WTC11 (cell line): ENCODE data around the gene CRY2. TPM values are rescaled to one million over a fixed set of nuclear protein-coding genes. Genes with fewer than 3 reads are reported as not detected.

ENCODE experiments used
- ATAC-seq: fragments of 200-7000 bp; cut with Tn5 transposase; 2 replicates; pipeline ENCODE4 v1.10.0; 2021; ENCODE audit warnings: mild to moderate bottlenecking, moderate library complexity
- CTCF ChIA-PET: fragments of 300-600 bp; sonication (Branson Sonifier 250); formaldehyde crosslinking; loops from one replicate; lab custom pipeline; 2021; ENCODE audit warnings: antibody characterized with exemption; lab: Charles Lee
- POLR2A ChIA-PET: fragments of 350-600 bp; sonication (Branson Sonifier 250); formaldehyde crosslinking; loops from one replicate; lab custom pipeline; 2021; ENCODE audit warnings: antibody characterized with exemption; lab: Charles Lee
- DNase-seq: peaks from one replicate; pipeline ENCODE4 v3.0.0; 2021; ENCODE audit warnings: low spot score
- H3K27ac Mint-ChIP-seq: 2 replicates; pipeline ENCODE4 v1.8.0; 2021; ENCODE audit warnings: mixed read lengths
- H3K27me3 Mint-ChIP-seq: 2 replicates; pipeline ENCODE4 v1.8.0; 2021; ENCODE audit warnings: low read depth, mild to moderate bottlenecking, moderate library complexity, mixed read lengths
- H3K36me3 Mint-ChIP-seq: 2 replicates; pipeline ENCODE4 v1.8.0; 2021; ENCODE audit warnings: mixed read lengths
- H3K4me1 Mint-ChIP-seq: 2 replicates; pipeline ENCODE4 v1.8.0; 2022; ENCODE audit warnings: mixed read lengths
- H3K4me3 Mint-ChIP-seq: 2 replicates; pipeline ENCODE4 v1.8.0; 2021; ENCODE audit warnings: mild to moderate bottlenecking, moderate library complexity, mixed read lengths
- H3K9me3 Mint-ChIP-seq: 2 replicates; pipeline ENCODE4 v1.8.0; 2021; ENCODE audit warnings: mixed read lengths
- ETV6 ChIP-seq: sonication (generic); formaldehyde crosslinking; IDR thresholded peaks from 2 replicates; pipeline ENCODE4 v1.8.1; 2022; ENCODE audit warnings: mild to moderate bottlenecking, missing genetic modification reagents
- FOXK1 ChIP-seq: sonication (generic); formaldehyde crosslinking; IDR thresholded peaks from 2 replicates; pipeline ENCODE4 v1.8.0; 2022; ENCODE audit warnings: mild to moderate bottlenecking, moderate library complexity, missing genetic modification reagents
- GABPB1 ChIP-seq: sonication (generic); formaldehyde crosslinking; IDR thresholded peaks from 2 replicates; pipeline ENCODE4 v1.8.1; 2023; ENCODE audit warnings: mild to moderate bottlenecking, missing genetic modification reagents
- GRHL2 ChIP-seq: fragments of 250-450 bp; sonication (Bioruptor Pico); IDR thresholded peaks from 2 replicates; pipeline ENCODE4 v1.8.0; 2022; ENCODE audit warnings: mild to moderate bottlenecking, moderate library complexity; ENCODE audit not compliant: insufficient replicate concordance, severe bottlenecking
- IRF2 ChIP-seq: sonication (generic); formaldehyde crosslinking; IDR thresholded peaks from 2 replicates; pipeline ENCODE4 v1.8.0; 2022; ENCODE audit warnings: low read depth, missing genetic modification reagents, borderline replicate concordance
- NFATC4 ChIP-seq: fragments of 250-450 bp; sonication (Bioruptor Pico); IDR thresholded peaks from 2 replicates; pipeline ENCODE4 v1.9.0; 2021; ENCODE audit warnings: mild to moderate bottlenecking
- SMAD3 ChIP-seq: sonication (generic); formaldehyde crosslinking; IDR thresholded peaks from 2 replicates; pipeline ENCODE4 v1.8.0; 2022; ENCODE audit warnings: missing genetic modification reagents, mild to moderate bottlenecking, borderline replicate concordance
- SP1 ChIP-seq: sonication (generic); formaldehyde crosslinking; conservative IDR thresholded peaks from 2 replicates; pipeline ENCODE4 v1.8.1; 2022; ENCODE audit warnings: missing genetic modification reagents
- STAT6 ChIP-seq: sonication (generic); formaldehyde crosslinking; conservative IDR thresholded peaks from 2 replicates; pipeline ENCODE4 v1.8.1; 2023; ENCODE audit warnings: mild to moderate bottlenecking, low read depth, missing genetic modification reagents, moderate library complexity
- TEAD1 ChIP-seq: sonication (generic); formaldehyde crosslinking; IDR thresholded peaks from 2 replicates; pipeline ENCODE4 v1.8.0; 2022; ENCODE audit warnings: mild to moderate bottlenecking, missing genetic modification reagents
- USF1 ChIP-seq: sonication (generic); formaldehyde crosslinking; IDR thresholded peaks from 2 replicates; pipeline ENCODE4 v1.8.0; 2022; ENCODE audit warnings: mild to moderate bottlenecking, missing genetic modification reagents
- ZNF121 ChIP-seq: sonication (generic); formaldehyde crosslinking; IDR thresholded peaks from 2 replicates; pipeline ENCODE4 v1.8.0; 2023; ENCODE audit warnings: missing genetic modification reagents
- ZNF671 ChIP-seq: fragments of 250-450 bp; sonication (Bioruptor Pico); IDR thresholded peaks from 2 replicates; pipeline ENCODE4 v1.8.0; 2021; ENCODE audit warnings: mild to moderate bottlenecking
- total RNA-seq: library from RNA; stranded (reverse); gene quantifications from 3 replicates; pipeline ENCODE4 v1.2.3, GENCODE V29; 2021
- TF ChIP-seq, protein P1 (sequence below): fragments of 250-450 bp; sonication (Bioruptor Pico); IDR thresholded peaks from 2 replicates; pipeline ENCODE4 v2.1.2; 2022; ENCODE audit warnings: mild to moderate bottlenecking, moderate library complexity
- TF ChIP-seq, protein P2 (sequence below): fragments of 250-450 bp; sonication (Bioruptor Pico); IDR thresholded peaks from 2 replicates; pipeline ENCODE4 v1.8.0; 2021; ENCODE audit warnings: mild to moderate bottlenecking
- TF ChIP-seq, protein P3 (sequence below): sonication (generic); formaldehyde crosslinking; IDR thresholded peaks from 2 replicates; pipeline ENCODE4 v1.8.1; 2022; ENCODE audit warnings: mild to moderate bottlenecking, moderate library complexity, missing genetic modification reagents
- TF ChIP-seq, protein P4 (sequence below): sonication (generic); formaldehyde crosslinking; IDR thresholded peaks from 2 replicates; pipeline ENCODE4 v1.8.1; 2023; ENCODE audit warnings: mild to moderate bottlenecking, missing genetic modification reagents
- TF ChIP-seq, protein P5 (sequence below): sonication (generic); formaldehyde crosslinking; IDR thresholded peaks from 2 replicates; pipeline ENCODE4 v1.8.0; 2022; ENCODE audit warnings: mild to moderate bottlenecking, missing genetic modification reagents

The CRY2 gene
- total RNA-seq, 1 experiment from 2014 or later, result 18.3 TPM

DNA sequence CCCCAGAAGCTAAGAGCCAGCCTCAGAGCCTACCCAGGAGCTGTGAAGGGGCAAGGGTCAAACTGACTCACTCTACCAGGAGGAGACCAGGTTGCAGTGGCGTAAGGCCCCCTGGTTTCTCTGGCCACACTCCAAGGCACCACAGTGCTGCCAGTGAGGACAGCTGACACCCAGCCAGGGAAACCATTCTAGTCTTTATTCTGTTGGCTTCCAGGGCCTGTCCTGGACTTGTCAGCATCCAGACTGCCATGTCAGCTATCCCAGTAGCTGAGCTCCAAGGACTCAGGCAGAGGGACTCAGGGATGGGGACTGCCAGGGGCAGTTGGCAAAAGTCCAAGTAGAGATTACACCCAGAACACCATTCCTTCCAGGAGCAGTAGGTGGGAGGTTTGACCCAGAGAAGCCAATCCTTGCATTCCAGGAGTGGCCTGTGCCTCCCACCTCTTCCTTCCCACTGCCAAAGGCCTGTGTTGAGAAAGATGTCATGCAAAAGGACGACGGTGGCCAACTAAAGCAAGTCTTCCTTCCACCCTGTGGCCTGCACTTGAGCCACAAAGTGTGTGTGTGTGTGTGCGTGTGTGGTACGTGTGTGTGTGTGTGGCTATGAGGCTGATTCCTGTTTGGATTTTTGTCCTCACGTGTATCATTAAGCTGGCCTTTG is 34.6 kb downstream of the CRY2 start:
- no peak overlapping the region for H3K4me3 Mint-ChIP-seq
- H3K9me3 Mint-ChIP-seq, result no peaks in the 10 kb centered on the region
- H3K27ac Mint-ChIP-seq, result no peak overlapping the region
- ATAC-seq (no peak), DNase-seq (no peak)
- H3K4me1 Mint-ChIP-seq, result peaks cover 2% of the 10 kb centered on the region
- H3K36me3 Mint-ChIP-seq, result peaks cover 3% of the 10 kb centered on the region; the same call in 1 of the 2 replicates
- peaks cover 7% of the 10 kb centered on the region; the same call in 1 of the 2 replicates for H3K27me3 Mint-ChIP-seq
- TF ChIP-seq, protein P1, sequence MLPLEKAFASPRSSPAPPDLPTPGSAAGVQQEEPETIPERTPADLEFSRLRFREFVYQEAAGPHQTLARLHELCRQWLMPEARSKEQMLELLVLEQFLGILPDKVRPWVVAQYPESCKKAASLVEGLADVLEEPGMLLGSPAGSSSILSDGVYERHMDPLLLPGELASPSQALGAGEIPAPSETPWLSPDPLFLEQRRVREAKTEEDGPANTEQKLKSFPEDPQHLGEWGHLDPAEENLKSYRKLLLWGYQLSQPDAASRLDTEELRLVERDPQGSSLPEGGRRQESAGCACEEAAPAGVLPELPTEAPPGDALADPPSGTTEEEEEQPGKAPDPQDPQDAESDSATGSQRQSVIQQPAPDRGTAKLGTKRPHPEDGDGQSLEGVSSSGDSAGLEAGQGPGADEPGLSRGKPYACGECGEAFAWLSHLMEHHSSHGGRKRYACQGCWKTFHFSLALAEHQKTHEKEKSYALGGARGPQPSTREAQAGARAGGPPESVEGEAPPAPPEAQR, result no peak
- no peak for TF ChIP-seq GRHL2 (CRISPR knock-in tag)
- TF ChIP-seq ZNF671 (CRISPR knock-in tag), result no peak
- no peak for TF ChIP-seq SMAD3 (CRISPR knock-in tag)
- POLR2A ChIA-PET, result no interaction called here
- CTCF ChIA-PET, result interaction anchor here (1.0 to 3.2 kb wide), 2 partner anchors 9 to 16 kb away, joined by 3 to 15 read pairs; no protein-coding TSS in a partner anchor

DNA sequence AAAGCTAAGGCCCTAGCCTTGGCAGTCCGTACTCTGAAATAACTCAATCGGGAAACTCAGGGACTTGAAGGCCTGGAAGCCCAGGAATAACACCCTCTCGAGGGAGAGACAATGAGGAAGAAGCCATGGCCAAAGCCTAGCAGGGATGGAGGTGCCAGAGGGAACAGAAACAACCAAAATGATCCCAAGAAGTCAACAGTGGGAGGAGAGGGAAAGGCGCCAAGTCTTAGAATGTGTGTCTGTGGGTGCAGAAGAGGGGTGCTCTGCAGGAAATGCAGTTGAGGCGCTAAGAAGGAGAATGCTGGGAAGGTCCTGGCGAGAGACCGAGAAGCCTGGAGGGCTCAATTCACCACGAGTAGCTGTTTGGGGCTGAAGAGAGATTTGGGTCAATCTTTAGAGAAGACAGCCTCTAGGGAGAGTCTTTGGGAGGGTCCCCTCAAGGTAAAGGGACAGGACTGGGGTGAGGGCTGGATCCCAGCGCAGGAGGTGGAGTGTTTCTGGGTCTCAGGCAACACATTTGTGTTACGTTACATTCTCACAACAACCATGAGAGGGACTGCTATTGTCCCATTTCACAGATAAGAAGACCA is 37.4 kb downstream of the CRY2 start:
- POLR2A ChIA-PET, result no interaction called here
- TF ChIP-seq ETV6 (CRISPR knock-in tag) (no peak), FOXK1 (CRISPR knock-in tag) (no peak), GRHL2 (CRISPR knock-in tag) (no peak), TEAD1 (CRISPR knock-in tag) (no peak), ZNF671 (CRISPR knock-in tag) (no peak), GABPB1 (CRISPR knock-in tag) (no peak), NFATC4 (CRISPR knock-in tag) (no peak), ZNF121 (CRISPR knock-in tag) (no peak), IRF2 (CRISPR knock-in tag) (no peak)
- TF ChIP-seq, protein P2, sequence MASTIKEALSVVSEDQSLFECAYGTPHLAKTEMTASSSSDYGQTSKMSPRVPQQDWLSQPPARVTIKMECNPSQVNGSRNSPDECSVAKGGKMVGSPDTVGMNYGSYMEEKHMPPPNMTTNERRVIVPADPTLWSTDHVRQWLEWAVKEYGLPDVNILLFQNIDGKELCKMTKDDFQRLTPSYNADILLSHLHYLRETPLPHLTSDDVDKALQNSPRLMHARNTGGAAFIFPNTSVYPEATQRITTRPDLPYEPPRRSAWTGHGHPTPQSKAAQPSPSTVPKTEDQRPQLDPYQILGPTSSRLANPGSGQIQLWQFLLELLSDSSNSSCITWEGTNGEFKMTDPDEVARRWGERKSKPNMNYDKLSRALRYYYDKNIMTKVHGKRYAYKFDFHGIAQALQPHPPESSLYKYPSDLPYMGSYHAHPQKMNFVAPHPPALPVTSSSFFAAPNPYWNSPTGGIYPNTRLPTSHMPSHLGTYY (CRISPR knock-in tag), result no peak
- TF ChIP-seq, all 79 proteins: peak for 0
- DNase-seq, result no peak
- no peaks in the 10 kb centered on the region for H3K9me3 Mint-ChIP-seq
- CTCF ChIA-PET, result no interaction called here
- no peak overlapping the region for H3K27ac Mint-ChIP-seq
- no peak for ATAC-seq
- H3K27me3 Mint-ChIP-seq, result peaks cover 7% of the 10 kb centered on the region; the same call in 1 of the 2 replicates
- 0 out of 2 replicates have a peak, but pooled peaks cover 3% of the 10 kb centered on the region for H3K36me3 Mint-ChIP-seq
- no peaks in the 10 kb centered on the region for H3K4me1 Mint-ChIP-seq
- H3K4me3 Mint-ChIP-seq, result peak overlapping the region; percentile 52

GRCh38 chr11:45885274-45885920 is 38.1 kb downstream of the CRY2 start, which contains the start of gene MAPK8IP1:
Gene MAPK8IP1, plus strand, starts transcription at chr11:45885651. Its CDS starts 170 bp downstream, at chr11:45885821.
- Mint-ChIP-seq H3K9me3 (no peaks in the 10 kb centered on the region), H3K27me3 (peaks cover 7% of the 10 kb centered on the region; the same call in 1 of the 2 replicates), H3K27ac (no peak within 1 kb of the TSS), H3K4me1 (no peaks in the 10 kb centered on the region), H3K4me3 (peak within 1 kb of the TSS; percentile 70), H3K36me3 (0 out of 2 replicates have a peak, but pooled peaks cover 3% of the 10 kb centered on the region)
- ATAC-seq, result peak; percentile 80
- ChIA-PET POLR2A (interaction anchor here (1.3 kb wide), 1 partner anchor 11 kb away, joined by 3 read pairs; no protein-coding TSS in a partner anchor), CTCF (interaction anchor here (2.7 kb wide), 1 partner anchor 13 kb away, joined by 13 read pairs; no protein-coding TSS in a partner anchor)
- DNase-seq, result peak; percentile 76
- TF ChIP-seq, protein P3, sequence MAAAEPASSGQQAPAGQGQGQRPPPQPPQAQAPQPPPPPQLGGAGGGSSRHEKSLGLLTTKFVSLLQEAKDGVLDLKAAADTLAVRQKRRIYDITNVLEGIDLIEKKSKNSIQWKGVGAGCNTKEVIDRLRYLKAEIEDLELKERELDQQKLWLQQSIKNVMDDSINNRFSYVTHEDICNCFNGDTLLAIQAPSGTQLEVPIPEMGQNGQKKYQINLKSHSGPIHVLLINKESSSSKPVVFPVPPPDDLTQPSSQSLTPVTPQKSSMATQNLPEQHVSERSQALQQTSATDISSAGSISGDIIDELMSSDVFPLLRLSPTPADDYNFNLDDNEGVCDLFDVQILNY (CRISPR knock-in tag), result 0 out of 2 replicates have a peak, but pooled peaks have one; percentile 32
- TF ChIP-seq NFATC4 (CRISPR knock-in tag), result no peak
- TF ChIP-seq, protein P4, sequence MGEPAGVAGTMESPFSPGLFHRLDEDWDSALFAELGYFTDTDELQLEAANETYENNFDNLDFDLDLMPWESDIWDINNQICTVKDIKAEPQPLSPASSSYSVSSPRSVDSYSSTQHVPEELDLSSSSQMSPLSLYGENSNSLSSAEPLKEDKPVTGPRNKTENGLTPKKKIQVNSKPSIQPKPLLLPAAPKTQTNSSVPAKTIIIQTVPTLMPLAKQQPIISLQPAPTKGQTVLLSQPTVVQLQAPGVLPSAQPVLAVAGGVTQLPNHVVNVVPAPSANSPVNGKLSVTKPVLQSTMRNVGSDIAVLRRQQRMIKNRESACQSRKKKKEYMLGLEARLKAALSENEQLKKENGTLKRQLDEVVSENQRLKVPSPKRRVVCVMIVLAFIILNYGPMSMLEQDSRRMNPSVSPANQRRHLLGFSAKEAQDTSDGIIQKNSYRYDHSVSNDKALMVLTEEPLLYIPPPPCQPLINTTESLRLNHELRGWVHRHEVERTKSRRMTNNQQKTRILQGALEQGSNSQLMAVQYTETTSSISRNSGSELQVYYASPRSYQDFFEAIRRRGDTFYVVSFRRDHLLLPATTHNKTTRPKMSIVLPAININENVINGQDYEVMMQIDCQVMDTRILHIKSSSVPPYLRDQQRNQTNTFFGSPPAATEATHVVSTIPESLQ, result no peak
- TF ChIP-seq STAT6, result no peak
- TF ChIP-seq, protein P5, sequence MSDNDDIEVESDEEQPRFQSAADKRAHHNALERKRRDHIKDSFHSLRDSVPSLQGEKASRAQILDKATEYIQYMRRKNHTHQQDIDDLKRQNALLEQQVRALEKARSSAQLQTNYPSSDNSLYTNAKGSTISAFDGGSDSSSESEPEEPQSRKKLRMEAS (CRISPR knock-in tag), result no peak
- no peak for TF ChIP-seq USF1 (CRISPR knock-in tag)
- peak; percentile 63 for TF ChIP-seq SP1 (CRISPR knock-in tag)
